Erythroblast (primary cell): ENCODE measurements around the gene KLK8.
"Not testable (repeated sequence)": the region's sequence is repeated elsewhere in the genome, so short reads cannot be mapped to it uniquely, and the experiment has no call there.

ENCODE experiments used
- GATA1 ChIP-seq: IDR thresholded peaks from 2 replicates; pipeline ENCODE4 v1.6.1; 2011; ENCODE audit warnings: low read depth, mild to moderate bottlenecking, control low read depth, low read length, moderate library complexity
- POLR2A ChIP-seq: IDR thresholded peaks from 2 replicates; pipeline ENCODE4 v1.6.1; 2011; ENCODE audit warnings: mild to moderate bottlenecking, low read length

GRCh38 chr19:50984416-50984815, 17.0 kb downstream of the KLK8 start:
- not testable (repeated sequence) for TF ChIP-seq POLR2A, GATA1
